HG03575 (cell line): ENCODE data around the gene ARL6IP1.
A peak's percentile ranks its signal among the peaks of the same experiment; 100 is the strongest.

Source experiments
- ATAC-seq: cut with Tn5 transposase; IDR thresholded peaks from one replicate; pipeline ENCODE4 v1.9.1; 2021; ENCODE audit not compliant: unreplicated experiment, insufficient number of reproducible peaks, low FRiP score; ENCODE audit errors: extremely low read depth

Gene ARL6IP1

DNA sequence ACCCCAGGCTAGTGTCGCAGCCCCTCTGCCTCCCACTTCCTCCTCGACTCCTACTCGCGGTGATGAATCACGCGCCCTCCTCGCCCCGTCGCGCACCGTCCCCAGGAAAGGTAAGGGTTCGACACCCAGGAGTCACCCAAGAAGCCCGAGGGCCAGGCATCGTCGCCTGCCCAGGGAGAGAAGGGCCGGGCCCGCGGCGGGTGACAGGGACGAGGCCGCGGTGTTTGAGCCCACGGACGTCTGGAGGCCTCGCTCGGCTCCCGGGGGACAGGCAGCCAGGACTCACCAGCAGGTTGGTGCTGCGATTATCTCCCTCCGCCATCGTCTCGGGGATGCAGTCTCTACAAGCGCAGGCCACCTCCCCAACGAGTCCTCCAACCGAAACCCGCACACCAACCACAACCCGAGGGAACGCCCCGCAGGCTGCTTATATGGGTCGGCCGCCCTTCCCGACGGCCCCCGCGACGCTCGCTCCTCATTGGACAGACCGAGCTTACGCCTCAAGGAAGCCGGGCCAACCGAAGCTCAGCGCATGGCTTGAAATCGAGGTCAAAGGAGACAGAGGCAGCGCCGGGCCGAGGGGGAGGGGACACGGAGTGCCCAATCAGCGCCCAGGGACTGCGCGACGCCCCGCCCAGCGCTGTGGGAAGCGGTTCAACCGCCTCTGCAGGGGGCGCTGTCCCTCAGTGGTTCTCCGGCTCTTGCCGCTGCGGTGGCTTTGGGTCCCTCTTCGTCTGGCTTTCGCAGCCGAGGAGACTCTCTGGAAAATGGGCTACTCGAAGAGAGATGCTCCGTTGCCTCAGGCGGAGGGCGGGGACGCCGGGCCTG lies at the start of gene ARL6IP1:
Gene ARL6IP1, minus strand, starts transcription at position 405 of the 828 bp plus-strand sequence. Its CDS starts 83 bp downstream, at position 322.
- peak; percentile 77 for ATAC-seq

DNA sequence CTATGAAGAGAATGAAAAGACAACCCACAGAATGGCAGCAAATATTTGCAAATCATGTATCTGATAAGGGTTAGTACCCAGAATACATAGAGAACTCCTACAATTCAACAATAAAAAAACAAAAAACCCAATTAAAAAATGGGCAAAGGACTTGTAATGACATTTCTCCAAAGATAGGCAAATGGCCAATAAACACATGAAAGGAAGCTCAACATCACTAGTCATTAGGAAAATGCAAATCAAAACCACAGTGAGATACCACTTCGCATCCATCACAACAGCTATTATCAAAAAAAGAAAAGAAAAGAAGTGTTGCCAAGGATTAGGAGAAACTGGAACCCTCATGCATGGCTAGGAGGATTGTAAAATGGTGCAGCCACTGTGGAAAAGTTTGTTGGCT lies 45.1 kb upstream of the ARL6IP1 start:
- no peak for ATAC-seq

DNA sequence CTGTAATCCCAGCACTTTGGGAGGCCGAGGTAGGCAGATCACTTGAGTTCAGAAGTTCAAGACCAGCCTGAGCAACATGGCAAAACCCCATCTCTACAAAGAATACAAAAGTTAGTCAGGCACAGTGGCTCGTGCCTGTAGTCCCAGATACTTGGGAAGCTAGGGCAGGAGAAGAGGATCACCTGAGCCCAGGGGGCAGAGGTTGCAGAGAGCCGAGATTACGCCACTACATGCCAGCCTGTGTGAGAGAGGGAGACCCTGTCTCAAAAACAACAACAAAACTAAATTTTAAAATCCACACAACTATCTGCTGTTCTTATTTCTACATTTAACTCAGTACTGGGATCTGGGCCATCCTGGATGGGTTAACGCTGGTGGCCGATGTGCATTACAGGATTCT lies 41.2 kb upstream of the ARL6IP1 start:
- ATAC-seq = no peak

DNA sequence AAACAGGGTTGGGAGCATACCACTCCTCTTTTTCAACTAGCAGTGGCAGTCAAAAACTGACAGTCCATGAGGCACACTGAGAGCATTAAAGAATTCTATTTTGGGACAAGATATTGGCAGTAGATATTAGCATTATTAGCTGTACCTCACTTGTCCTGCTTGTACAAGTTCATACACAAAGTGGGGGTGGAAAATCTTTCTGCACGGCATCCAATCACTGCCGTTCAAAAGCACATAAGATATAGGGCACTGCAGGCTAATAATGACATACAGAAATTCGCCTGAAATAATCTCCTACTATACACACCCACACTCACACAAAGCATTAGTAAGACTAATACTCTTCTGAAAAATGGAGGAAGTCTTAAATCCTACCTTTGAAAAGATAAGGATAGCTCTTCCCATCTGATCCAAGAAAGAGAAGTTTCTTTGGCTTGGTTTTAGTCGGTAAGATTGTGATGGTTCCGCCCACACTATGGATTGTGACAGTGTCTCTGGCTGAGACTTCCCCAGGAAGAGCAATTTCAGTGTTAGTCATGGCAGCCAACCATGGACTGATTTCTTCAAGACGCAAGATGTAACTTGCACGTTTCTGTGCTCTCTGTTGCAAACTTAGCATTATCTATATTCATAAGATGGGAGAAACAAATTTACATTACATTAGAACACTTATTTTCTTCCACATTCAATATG lies 40.6 kb upstream of the ARL6IP1 start:
- ATAC-seq = no peak

DNA sequence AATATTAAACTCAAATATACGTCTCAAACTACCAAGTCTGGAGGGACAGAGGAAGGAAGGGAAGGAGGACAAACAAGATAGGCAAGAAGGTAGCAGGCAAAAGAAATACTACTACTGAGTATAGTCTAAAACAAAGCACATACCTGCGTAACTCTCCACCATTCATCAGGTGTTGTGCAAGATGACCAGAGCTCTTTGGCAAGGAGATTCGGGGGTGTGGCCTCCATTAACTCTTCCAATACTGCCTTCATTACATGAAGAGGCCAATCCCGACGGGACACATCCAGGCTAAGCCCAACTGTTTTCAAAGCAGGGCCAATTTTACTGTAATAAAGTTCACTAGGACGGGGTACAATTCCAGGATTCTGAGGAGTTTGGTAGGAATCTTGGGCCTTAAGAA lies 38.2 kb upstream of the ARL6IP1 start:
- ATAC-seq = no peak

DNA sequence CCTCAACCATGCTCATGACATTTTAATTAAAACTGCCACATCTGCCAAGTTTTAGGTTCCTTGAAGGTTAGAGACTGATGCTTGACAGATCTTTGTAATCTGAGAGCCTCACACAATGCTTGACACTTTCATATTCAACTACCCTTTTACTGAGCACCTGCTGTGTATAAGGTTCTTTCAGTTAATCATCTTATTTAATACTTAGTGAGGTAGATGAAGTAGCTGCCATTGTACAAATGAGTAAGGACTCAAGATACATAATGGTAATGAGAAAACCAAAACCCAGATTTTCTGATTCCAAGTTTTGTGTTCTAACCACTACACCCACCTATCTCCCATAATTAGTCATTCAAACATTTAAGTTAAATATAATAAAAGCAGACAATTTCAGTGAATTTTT lies 35.4 kb upstream of the ARL6IP1 start:
- ATAC-seq = no peak

DNA sequence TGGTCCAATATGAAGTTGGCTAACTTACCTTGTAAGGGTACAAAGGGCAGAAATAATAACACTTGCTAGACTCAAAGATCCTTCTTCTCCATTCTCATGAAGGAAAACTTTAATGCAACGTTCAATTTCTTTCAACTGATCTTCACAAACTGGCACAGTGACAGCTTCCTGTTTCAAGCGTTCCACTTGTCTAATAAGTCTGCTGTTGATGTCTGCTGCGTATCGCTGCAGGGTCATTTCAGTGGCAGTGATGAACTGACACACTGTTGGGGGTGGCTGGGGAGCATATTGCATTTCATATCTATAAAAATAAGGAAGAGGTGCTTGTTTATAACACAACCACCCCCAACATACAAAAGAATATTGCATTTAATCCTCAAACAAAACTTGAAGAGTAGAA lies 33.5 kb upstream of the ARL6IP1 start:
- ATAC-seq = no peak

DNA sequence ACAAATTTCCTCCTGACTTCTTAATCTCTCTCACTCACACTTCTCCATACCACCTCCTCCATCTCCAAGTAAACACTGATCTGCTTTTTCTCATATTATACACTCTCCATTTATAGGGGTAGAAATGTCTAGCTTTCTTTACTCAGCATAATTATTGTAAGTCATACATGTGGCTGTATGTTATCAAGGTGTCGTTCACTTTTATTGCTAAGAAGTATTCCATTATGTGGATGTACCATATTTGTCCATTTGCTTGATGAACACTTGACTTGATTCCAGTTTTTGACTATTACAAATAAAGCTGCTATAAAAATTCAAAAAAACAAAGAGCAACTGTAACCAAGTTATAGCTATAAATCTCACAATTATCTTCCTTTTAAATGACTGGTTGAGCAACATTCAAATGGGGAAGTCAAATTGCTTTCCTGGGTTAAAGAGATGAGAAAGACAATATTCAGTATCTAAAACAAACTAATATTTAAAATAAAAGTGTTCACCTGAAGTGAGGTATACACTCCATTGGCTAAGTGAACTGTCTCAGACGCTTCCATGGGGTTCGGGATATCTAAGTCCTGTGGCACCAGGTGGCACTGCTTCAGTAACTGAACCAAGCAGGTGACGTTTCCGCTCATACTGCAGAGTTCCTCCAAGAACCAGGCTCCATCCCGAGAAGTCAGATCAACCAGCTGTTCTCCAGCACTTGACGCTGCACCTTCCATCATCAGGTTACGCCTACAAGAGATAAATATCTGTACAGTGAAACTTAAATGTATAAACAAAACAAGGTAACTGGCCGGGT lies 32.6 kb upstream of the ARL6IP1 start:
- ATAC-seq = no peak

DNA sequence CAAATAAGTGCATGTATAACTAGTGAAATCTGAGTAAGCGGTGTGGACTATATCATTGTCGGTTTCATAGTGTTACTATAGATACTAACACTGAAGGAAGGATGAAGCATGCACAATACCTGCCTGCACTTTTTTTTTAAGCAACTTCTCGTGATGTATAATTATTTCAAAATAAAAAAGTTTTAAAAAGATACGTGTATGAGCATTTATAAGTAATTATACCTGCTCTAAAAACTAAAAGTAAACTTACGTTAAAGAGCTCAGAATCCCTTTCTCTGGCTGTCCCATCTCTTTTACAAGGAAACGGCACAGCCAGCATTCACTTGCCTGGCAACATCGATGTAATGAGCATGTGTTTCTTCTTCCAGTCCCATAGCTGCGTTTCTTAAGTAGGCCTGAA lies 31.3 kb upstream of the ARL6IP1 start:
- ATAC-seq = no peak

DNA sequence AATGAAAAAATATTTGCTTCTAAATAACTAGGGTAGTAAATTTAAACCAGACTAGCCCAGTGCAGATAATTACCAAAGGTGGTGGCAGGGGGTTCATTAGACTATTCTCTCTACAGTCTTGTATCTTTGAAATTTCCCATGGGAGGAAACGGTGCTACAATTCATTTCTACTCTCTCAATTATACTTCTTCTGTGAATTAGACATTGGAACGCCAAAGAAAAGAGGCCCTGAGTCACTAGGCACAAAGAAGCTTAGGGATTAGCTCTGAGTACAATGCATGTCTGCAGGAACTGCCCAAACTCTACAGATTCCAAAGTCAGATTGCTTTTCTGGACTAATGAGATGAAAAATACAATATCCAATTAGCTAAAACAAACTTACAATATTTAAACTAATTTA lies 30.7 kb upstream of the ARL6IP1 start:
- ATAC-seq = no peak

DNA sequence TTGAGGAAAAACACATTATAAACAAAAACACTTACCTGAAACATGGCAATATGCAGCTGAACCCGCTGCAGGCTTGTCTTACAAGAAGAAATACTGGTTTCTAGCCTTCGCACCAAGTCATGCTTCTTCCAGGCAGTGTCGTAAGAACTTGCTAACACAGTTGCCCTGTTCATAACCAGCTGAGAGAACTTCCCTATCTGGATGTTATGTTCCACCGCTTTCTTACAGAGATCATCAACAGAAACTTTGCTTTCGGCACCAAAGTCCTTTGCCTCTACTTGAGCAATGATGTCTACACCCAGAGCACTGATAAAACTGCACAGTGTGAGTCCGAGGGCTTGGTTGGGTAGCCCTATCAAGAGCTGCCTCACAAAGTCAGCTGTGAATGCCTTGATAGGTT lies 27.9 kb upstream of the ARL6IP1 start:
- ATAC-seq = no peak

DNA sequence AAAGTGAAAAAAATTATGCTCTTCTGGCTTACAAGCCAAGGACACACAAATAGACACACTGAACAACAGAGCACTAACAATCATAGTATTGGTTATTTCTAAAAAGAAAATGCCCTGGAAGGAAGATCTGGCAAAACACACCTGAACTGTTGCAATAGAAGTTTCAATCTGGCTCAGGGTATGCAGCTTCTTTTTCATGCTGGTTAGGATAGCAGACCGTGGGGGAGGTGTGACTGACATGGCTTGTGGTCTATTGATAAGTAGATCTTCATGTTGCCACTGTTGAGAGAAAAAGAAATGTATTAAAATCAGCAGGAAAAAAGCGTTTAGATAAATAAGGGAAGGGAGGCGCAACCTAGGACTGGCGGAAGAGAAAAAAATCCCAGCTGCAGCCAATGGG lies 26.5 kb upstream of the ARL6IP1 start:
- ATAC-seq = no peak

DNA sequence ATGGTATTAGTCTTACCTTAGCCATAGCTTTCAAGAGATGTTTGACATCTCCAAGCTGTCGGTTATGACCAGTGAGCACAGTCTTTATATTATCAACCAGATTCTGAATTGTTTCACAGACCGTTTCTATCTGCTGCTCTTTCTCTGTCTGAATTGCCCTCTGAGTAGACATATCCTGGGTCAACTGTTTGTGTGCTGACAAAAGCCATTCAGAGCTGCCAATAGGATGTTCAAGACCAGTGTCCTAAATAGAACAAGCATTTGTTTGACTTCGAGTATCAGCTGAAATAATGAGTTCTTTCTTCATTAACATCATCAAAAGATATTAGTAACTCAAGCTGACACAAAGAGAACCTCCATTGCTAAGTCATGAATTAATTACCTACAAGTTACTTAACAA lies 14.9 kb upstream of the ARL6IP1 start:
- no peak for ATAC-seq

DNA sequence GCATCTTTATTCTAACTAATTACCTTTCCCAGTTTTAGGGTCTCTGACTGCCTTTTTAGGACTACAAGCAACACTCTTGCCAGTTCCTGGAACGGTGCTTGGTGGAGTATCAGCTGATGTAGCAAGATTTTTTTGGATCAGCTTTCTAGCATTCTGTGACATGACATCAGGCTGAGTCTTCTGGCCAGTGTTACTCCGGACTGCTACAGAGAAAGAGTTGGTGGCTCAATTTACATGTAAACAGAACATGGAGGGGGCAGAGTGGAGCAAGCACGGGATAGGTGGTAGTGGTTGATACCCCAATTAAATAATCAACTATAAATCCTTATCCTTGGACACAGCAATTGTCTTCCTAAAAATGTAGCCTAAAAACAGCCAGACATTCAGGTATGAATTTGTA lies 10.6 kb upstream of the ARL6IP1 start:
- ATAC-seq = no peak

DNA sequence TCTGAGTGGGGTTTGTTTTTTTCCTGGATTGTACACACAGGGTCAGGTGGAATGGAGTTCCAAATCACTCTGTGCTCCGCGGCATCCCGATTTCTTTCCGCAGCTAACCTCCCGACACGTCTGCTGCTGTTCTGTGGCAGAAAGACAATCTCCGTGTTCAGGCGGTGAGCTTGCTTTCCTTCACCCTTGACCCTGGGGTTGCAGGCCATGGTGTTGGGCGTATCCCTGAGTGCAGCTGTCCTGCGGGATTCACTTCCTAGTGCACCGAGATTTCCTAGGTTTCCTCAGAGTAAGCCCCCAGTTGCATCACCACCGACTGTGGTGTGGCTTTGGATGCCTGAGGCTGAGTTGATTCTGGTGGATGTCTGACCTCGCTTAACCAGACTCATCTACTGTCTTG lies 7.8 kb upstream of the ARL6IP1 start:
- ATAC-seq = no peak

DNA sequence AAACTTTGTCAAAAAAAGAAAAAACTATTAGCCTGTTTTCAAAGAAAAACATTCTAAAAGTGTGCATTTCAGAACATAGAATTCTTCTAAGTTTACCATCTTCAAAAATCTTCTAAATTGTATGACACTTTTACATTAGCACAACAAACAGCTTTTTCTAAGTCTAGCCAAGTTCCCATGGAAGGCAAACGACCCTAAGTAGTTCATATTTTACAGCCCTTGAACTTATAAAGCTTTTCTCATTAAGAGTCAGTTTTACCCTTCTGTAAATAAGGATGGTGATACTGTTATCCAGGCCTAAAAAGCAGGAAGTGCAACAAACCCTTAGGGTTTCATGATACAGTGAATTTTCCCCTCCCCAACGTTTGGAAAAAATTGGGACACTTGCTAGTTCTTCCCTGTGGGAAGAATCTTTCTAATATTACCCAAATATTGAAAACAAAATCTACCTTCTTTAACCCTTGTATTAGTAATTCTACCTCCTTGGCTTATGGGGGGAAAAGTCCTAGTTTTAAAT lies 4.0 kb upstream of the ARL6IP1 start:
- no peak for ATAC-seq

DNA sequence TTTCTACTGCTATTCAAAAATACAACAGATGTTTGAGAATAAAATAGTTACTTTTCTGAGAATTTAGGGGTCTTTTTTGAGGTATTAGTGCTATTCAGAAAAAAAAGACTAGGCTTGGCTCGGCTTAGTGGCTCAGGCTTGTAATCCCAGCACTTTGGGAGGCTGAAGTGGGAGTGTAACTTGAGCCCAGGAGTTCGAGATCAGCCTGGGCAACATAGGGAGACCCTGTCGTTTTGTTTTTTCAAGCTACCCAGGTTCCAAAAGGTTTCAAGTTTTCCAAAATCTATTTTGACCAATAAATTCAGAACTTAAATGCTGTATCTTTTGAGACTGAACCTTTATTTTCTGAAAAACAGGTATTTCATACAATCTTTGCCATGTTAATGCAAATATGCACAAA lies 3.2 kb upstream of the ARL6IP1 start:
- no peak for ATAC-seq

DNA sequence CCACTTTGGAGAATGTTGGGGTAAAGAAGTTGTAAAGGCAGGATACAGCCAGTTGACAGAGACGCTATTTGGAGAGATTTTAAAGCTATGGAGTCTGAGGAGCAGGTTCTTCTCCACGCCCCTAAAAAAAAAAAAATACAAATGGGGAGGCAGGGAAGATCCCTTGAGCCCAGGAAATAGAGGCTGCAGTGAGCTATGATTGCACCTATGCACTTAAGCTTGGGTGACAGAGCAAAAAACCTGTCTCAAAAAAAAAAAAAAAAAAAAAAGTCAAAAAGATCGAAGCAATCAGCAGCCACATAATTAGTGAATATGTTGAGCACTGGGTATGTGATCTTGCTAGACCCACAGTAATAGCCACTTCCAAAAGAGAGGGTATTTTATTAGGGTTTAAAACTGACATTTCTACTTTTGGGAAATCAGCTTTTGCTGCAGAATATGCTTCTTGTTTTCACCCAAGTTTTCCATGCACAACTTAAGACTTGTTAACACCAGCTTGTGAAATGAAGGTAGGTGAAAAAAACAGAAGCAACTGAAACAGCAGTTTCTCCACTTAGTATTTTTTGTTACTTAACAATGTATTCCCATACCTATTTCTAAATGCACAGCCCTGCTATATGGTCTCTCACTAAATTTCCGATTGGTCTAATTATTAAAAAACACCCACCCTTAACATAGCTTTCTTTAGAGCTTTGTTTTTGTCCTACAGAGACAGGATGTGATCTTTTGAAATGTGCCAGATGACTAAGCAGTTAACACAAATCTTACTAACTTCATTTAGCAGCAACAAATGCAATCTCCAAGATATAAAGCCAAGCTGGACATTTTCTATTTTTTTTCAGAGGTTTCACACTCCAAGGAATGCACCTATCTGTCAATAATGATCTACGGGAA lies 2.5 kb upstream of the ARL6IP1 start:
- no peak for ATAC-seq
